Duodenal mucosa (tissue), 2 donors: Measurements from ENCODE around the gene CAMK1D.
A peak's percentile ranks its signal among the peaks of the same experiment; 100 is the strongest.

Experiments used
- H3K27ac ChIP-seq: one replicate; pipeline ENCODE4 v1.7.0; 2013; ENCODE audit warnings: low read depth, low read length
- H3K27me3 ChIP-seq, 2 donors: one replicate each; pipeline ENCODE4 v1.7.0; 2013; ENCODE audit warnings: low read length in 2 of 2, control low read depth in 1 of 2; ENCODE audit not compliant: insufficient read depth in 2 of 2, control insufficient read depth in 1 of 2
- H3K36me3 ChIP-seq, 2 donors: one replicate each; pipeline ENCODE4 v1.7.0; 2013; ENCODE audit warnings: low read length in 2 of 2, control low read depth in 1 of 2; ENCODE audit not compliant: insufficient read depth in 2 of 2, control insufficient read depth in 1 of 2
- H3K4me1 ChIP-seq, 2 donors: one replicate each; pipeline ENCODE4 v1.7.0; 2013; ENCODE audit warnings: low read length in 2 of 2, control low read depth in 1 of 2; ENCODE audit not compliant: insufficient read depth in 2 of 2, control insufficient read depth in 1 of 2
- H3K4me3 ChIP-seq, 2 donors: one replicate each; pipeline ENCODE4 v1.7.0; 2013; ENCODE audit warnings: low read length in 2 of 2, low read depth in 1 of 2
- H3K9ac ChIP-seq, 2 donors: one replicate each; pipeline ENCODE4 v1.7.0; 2013; ENCODE audit warnings: low read length in 2 of 2, low read depth in 1 of 2
- H3K9me3 ChIP-seq, 2 donors: one replicate each; pipeline ENCODE4 v1.7.0; 2013; ENCODE audit warnings: low read length in 2 of 2, control low read depth in 1 of 2; ENCODE audit not compliant: control insufficient read depth in 1 of 2

Gene CAMK1D

DNA sequence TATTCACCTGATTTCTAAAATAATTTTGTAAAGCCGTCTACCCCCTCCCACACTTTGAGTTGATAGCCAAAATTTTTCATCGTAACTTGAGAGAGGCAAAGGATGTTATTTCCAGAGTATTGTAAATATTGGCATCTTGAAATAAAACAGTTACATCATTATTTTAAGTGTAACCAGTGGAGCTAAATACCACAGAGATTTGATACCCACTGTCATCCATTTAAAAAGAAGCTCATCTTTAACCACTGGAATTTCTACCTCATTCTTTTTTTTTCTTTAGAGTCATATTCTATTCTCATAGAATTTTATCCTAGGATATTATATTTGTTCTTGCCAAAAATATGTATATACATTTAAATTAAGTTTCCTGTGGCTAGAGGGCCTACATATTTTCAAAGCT, 48.6 kb downstream of the CAMK1D start:
- peaks cover 0 to 4% of the 10 kb centered on the region in 2 donors for H3K4me1 ChIP-seq
- H3K27me3 ChIP-seq: no peaks in the 10 kb centered on the region
- H3K4me3 ChIP-seq: no peak overlapping the region
- H3K9ac ChIP-seq: no peak overlapping the region
- H3K27ac ChIP-seq: no peak overlapping the region
- H3K36me3 ChIP-seq: no peaks in the 10 kb centered on the region
- H3K9me3 ChIP-seq: no peaks in the 10 kb centered on the region

GRCh38 chr10:12400266-12400931, 51.1 kb downstream of the CAMK1D start:
- Histone ChIP-seq H3K27me3 (no peaks in the 10 kb centered on the region), H3K9ac (no peak overlapping the region), H3K27ac (no peak overlapping the region), H3K9me3 (no peaks in the 10 kb centered on the region), H3K4me3 (no peak overlapping the region), H3K36me3 (no peaks in the 10 kb centered on the region), H3K4me1 (peaks cover 6 to 11% of the 10 kb centered on the region in 2 donors)

- Histone ChIP-seq H3K9me3 (no peaks in the 10 kb centered on the region), H3K4me1 (peaks cover 15 to 17% of the 10 kb centered on the region in 2 donors), H3K4me3 (no peak overlapping the region), H3K27me3 (no peaks in the 10 kb centered on the region), H3K36me3 (no peaks in the 10 kb centered on the region), H3K27ac (no peak overlapping the region), H3K9ac (no peak overlapping the region)
These were observed 52.1 kb downstream of the CAMK1D start for GRCh38 chr10:12401466-12401865.

- Histone ChIP-seq H3K9me3 (no peaks in the 10 kb centered on the region), H3K36me3 (no peaks in the 10 kb centered on the region), H3K27ac (no peak overlapping the region), H3K27me3 (no peaks in the 10 kb centered on the region), H3K4me3 (no peak overlapping the region), H3K9ac (no peak overlapping the region), H3K4me1 (peaks cover 13 to 15% of the 10 kb centered on the region in 2 donors)
These were observed 53.8 kb downstream of the CAMK1D start for GRCh38 chr10:12403119-12403518.

- peak overlapping the region; percentile 38 to 46 for H3K4me3 ChIP-seq
- peaks cover 13 to 15% of the 10 kb centered on the region in 2 donors for H3K4me1 ChIP-seq
- no peaks in the 10 kb centered on the region for H3K36me3 ChIP-seq
- H3K9ac ChIP-seq: no peak overlapping the region
- no peaks in the 10 kb centered on the region for H3K9me3 ChIP-seq
- no peaks in the 10 kb centered on the region for H3K27me3 ChIP-seq
- no peak overlapping the region for H3K27ac ChIP-seq
These were observed 56.3 kb downstream of the CAMK1D start for GRCh38 chr10:12405342-12406320.

GRCh38 chr10:12406764-12407400, 57.5 kb downstream of the CAMK1D start:
- no peak overlapping the region for H3K4me3 ChIP-seq
- no peak overlapping the region for H3K9ac ChIP-seq
- H3K27ac ChIP-seq: no peak overlapping the region

GRCh38 chr10:12408472-12408871, 59.1 kb downstream of the CAMK1D start:
- Histone ChIP-seq H3K9ac (no peak overlapping the region), H3K27ac (no peak overlapping the region), H3K4me1 (peaks cover 13 to 15% of the 10 kb centered on the region in 2 donors), H3K36me3 (no peaks in the 10 kb centered on the region), H3K9me3 (no peaks in the 10 kb centered on the region), H3K27me3 (no peaks in the 10 kb centered on the region), H3K4me3 (no peak overlapping the region)

More at GRCh38 chr10:12406764-12407400, 57.5 kb downstream of the CAMK1D start:
- H3K4me1 ChIP-seq: peaks cover 13 to 15% of the 10 kb centered on the region in 2 donors
- H3K27me3 ChIP-seq: no peaks in the 10 kb centered on the region
- H3K36me3 ChIP-seq: no peaks in the 10 kb centered on the region
- no peaks in the 10 kb centered on the region for H3K9me3 ChIP-seq

DNA sequence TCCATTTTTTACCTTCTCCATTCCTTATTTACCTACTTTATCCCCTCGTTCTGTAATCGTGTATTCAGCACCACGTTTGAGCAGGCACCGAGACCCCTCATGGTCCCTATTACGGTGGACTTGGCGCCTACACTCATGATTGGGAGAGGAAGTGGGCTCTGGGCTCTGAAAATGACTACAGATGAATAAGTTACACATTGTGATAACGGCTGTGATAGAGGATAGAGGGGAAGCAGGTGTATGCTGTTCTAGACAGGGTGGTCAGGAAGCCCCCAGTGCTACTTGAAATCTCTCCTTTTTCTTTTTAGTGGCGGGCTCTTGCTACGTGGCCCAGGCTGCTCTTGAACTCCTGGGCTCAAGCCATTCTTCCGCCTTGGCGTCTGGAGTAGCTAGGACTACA, 59.8 kb downstream of the CAMK1D start:
- Histone ChIP-seq H3K27ac (no peak overlapping the region), H3K9me3 (no peaks in the 10 kb centered on the region), H3K4me3 (no peak overlapping the region), H3K27me3 (no peaks in the 10 kb centered on the region), H3K4me1 (peaks cover 13 to 15% of the 10 kb centered on the region in 2 donors), H3K36me3 (no peaks in the 10 kb centered on the region), H3K9ac (no peak overlapping the region)

DNA sequence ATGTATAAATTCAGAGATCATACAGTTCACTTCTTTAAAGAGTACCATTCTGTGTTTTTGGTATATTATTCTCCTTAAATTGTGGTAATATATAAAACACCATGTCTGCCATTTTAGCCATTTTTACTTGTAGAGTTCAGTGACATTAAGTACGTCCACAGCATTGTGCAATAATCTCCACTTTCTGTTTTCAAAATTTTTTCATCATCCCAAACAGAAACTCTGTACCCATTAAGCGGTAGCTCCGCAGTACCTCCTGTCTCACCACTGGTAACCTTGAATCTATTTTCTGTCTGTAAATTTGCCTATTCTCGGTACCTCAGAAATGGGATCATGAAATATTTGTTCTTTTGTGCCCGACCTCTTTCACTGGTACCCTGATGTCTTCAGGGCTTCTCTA, 60.3 kb downstream of the CAMK1D start:
- H3K9ac ChIP-seq: no peak overlapping the region

More for the DNA sequence above, 60.3 kb downstream of the CAMK1D start:
- Histone ChIP-seq H3K27ac (no peak overlapping the region), H3K4me1 (peaks cover 13 to 15% of the 10 kb centered on the region in 2 donors), H3K27me3 (no peaks in the 10 kb centered on the region), H3K36me3 (no peaks in the 10 kb centered on the region), H3K9me3 (no peaks in the 10 kb centered on the region), H3K4me3 (no peak overlapping the region)
